HCT116 (cell line): Measurements from ENCODE around the gene ATP8A1. TPM values are rescaled to one million over a fixed set of nuclear protein-coding genes. Genes with fewer than 3 reads are reported as not detected.

ENCODE experiments used
- ATAC-seq: fragments of 200-7000 bp; cut with Tn5 transposase; 2 replicates; pipeline ENCODE4 v1.9.1; 2020; ENCODE audit warnings: mild to moderate bottlenecking, moderate library complexity
- BruUV-seq: library from RNA; stranded (reverse); fragments of 400-500 nt; replicated peaks from 2 replicates; lab custom pipeline; 2021; lab: Mats Ljungman, UMichigan
- CTCF ChIA-PET: fragments of 300-600 bp; sonication (Branson Sonifier 250); formaldehyde crosslinking; loops from one replicate; lab custom pipeline; 2021; ENCODE audit warnings: antibody characterized with exemption; lab: Charles Lee
- POLR2A ChIA-PET: fragments of 300-600, 350-600 bp; sonication (Branson Sonifier 250); formaldehyde crosslinking; loops from one replicate; lab custom pipeline; 2021; ENCODE audit warnings: antibody characterized with exemption; lab: Charles Lee
- RAD21 ChIA-PET, 2 experiments: fragments of 300-600 bp; sonication (Branson Sonifier 250); formaldehyde crosslinking; loops; one replicate each; lab custom pipeline; 2023; ENCODE audit warnings: low total read pairs in 2 of 2; ENCODE audit not compliant: uncharacterized antibody in 2 of 2, unreplicated experiment in 2 of 2, low non-redundant PET in 1 of 2; lab: Charles Lee
- DNase-seq: peaks from one replicate; pipeline ENCODE4 v3.0.0-alpha.2; 2010; ENCODE audit warnings: low read depth, low spot score
- H2AFZ ChIP-seq: fragments of 200-600 bp; shearing (Covaris generic), sonication (generic); 2 replicates; pipeline ENCODE4 v1.6.1; 2017; ENCODE audit warnings: low read depth, mixed run types, mixed read lengths, antibody characterized with exemption, low read length; ENCODE audit not compliant: poor library complexity, severe bottlenecking
- H3K27ac ChIP-seq: 2 replicates; pipeline ENCODE4 v1.5.1; 2012; ENCODE audit warnings: low read depth, low read length
- H3K27me3 ChIP-seq: fragments of 200-600 bp; sonication (generic); 2 replicates; pipeline ENCODE4 v1.6.1; 2016; ENCODE audit warnings: mixed run types, low read length, mixed read lengths; ENCODE audit not compliant: insufficient read depth
- H3K36me3 ChIP-seq, 2 experiments: fragments of 200-500 bp in 1 of 2; fragments of 200-600 bp in 1 of 2; sonication (Bioruptor generic) in 1 of 2; sonication (generic) in 1 of 2; 2 replicates each; pipeline versions ENCODE4 v1.5.1 to v1.6.1; 2014 to 2016; ENCODE audit warnings: low read length in 2 of 2, inconsistent platforms in 1 of 2, mixed read lengths in 1 of 2, mixed run types in 1 of 2; ENCODE audit not compliant: insufficient read depth in 2 of 2, control insufficient read depth in 1 of 2
- H3K4me1 ChIP-seq, 2 experiments: fragments of 200-600 bp in 1 of 2; sonication (generic) in 1 of 2; 2 replicates each; pipeline versions ENCODE4 v1.5.1 to v1.6.1; 2012 to 2017; ENCODE audit warnings: low read length in 2 of 2, inconsistent platforms in 1 of 2, mild to moderate bottlenecking in 1 of 2, mixed read lengths in 1 of 2, mixed run types in 1 of 2, moderate library complexity in 1 of 2; ENCODE audit not compliant: insufficient read depth in 2 of 2, control insufficient read depth in 1 of 2
- H3K4me2 ChIP-seq: fragments of 200-600 bp; sonication (generic); 2 replicates; pipeline ENCODE4 v1.6.1; 2017; ENCODE audit warnings: mixed run types, low read length, mixed read lengths
- H3K4me3 ChIP-seq, 2 experiments: fragments of 200-600 bp in 1 of 2; sonication (generic) in 1 of 2; replicated peaks in 1 of 2; 2 replicates each; pipeline ENCODE4 v1.5.1; 2011 to 2016; ENCODE audit warnings: low read length in 2 of 2, control low read depth in 1 of 2, low read depth in 1 of 2, mild to moderate bottlenecking in 1 of 2, mixed read lengths in 1 of 2, mixed run types in 1 of 2
- H3K79me2 ChIP-seq: fragments of 200-600 bp; sonication (generic); 2 replicates; pipeline ENCODE4 v1.6.1; 2017; ENCODE audit warnings: mild to moderate bottlenecking, mixed run types, low read length, moderate library complexity, mixed read lengths; ENCODE audit not compliant: insufficient read depth
- H3K9ac ChIP-seq: fragments of 200-600 bp; sonication (generic); 2 replicates; pipeline ENCODE4 v1.6.1; 2016; ENCODE audit warnings: low read length, mixed read lengths
- H3K9me2 ChIP-seq: fragments of 200-600 bp; sonication (generic), shearing (Covaris generic); 2 replicates; pipeline ENCODE4 v1.6.1; 2017; ENCODE audit warnings: mixed run types, mild to moderate bottlenecking, moderate library complexity; ENCODE audit not compliant: insufficient read depth
- H3K9me3 ChIP-seq, 2 experiments: fragments of 200-500 bp in 1 of 2; fragments of 200-600 bp in 1 of 2; sonication (Bioruptor generic) in 1 of 2; sonication (generic) in 1 of 2; 2 replicates each; pipeline ENCODE4 v1.6.1; 2014 to 2017; ENCODE audit warnings: low read length in 2 of 2, mixed read lengths in 2 of 2, inconsistent platforms in 1 of 2, low read depth in 1 of 2, mild to moderate bottlenecking in 1 of 2, mixed run types in 1 of 2, moderate library complexity in 1 of 2; ENCODE audit not compliant: control insufficient read depth in 1 of 2, insufficient read depth in 1 of 2
- H4K20me1 ChIP-seq: fragments of 200-600 bp; sonication (generic), shearing (Covaris generic); 2 replicates; pipeline ENCODE4 v1.6.1; 2017; ENCODE audit warnings: mixed run types, mild to moderate bottlenecking, moderate library complexity; ENCODE audit not compliant: insufficient read depth
- ATF3 ChIP-seq: IDR thresholded peaks from 2 replicates; pipeline ENCODE4 v1.6.1; 2012
- CBX3 ChIP-seq: IDR thresholded peaks from 2 replicates; pipeline ENCODE4 v1.6.1; 2012; ENCODE audit warnings: low read depth
- CEBPB ChIP-seq: IDR thresholded peaks from 2 replicates; pipeline ENCODE4 v1.6.1; 2012; ENCODE audit warnings: low read depth
- CTCF ChIP-seq, 3 experiments: fragments of 200-600 bp in 1 of 3; sonication (generic) in 1 of 3; IDR thresholded peaks in 2 of 3; conservative IDR thresholded peaks in 1 of 3; 2 replicates each; pipeline ENCODE4 v1.5.1; 2012 to 2017; ENCODE audit warnings: low read depth in 2 of 3, low read length in 2 of 3, antibody characterized with exemption in 1 of 3, borderline replicate concordance in 1 of 3, control low read depth in 1 of 3, mild to moderate bottlenecking in 1 of 3, mixed read lengths in 1 of 3, mixed run types in 1 of 3, moderate library complexity in 1 of 3; ENCODE audit not compliant: insufficient read depth in 1 of 3
- EGR1 ChIP-seq: IDR thresholded peaks from 2 replicates; pipeline ENCODE4 v1.6.1; 2012; ENCODE audit warnings: low read depth
- ELF1 ChIP-seq: IDR thresholded peaks from 2 replicates; pipeline ENCODE4 v1.6.1; 2012; ENCODE audit warnings: low read depth, borderline replicate concordance
- EZH2 ChIP-seq: fragments of 200-600 bp; sonication (generic); IDR thresholded peaks from 2 replicates; pipeline ENCODE4 v1.6.1; 2017; ENCODE audit warnings: antibody characterized with exemption, mixed run types
- EZH2phosphoT487 ChIP-seq: fragments of 200-600 bp; IDR thresholded peaks from 2 replicates; pipeline ENCODE4 v1.6.1; 2018; ENCODE audit warnings: antibody characterized with exemption, borderline replicate concordance
- FOSL1 ChIP-seq: IDR thresholded peaks from 2 replicates; pipeline ENCODE4 v1.6.1; 2012; ENCODE audit warnings: low read depth
- JUND ChIP-seq: IDR thresholded peaks from 2 replicates; pipeline ENCODE4 v1.6.1; 2012
- MAX ChIP-seq: IDR thresholded peaks from 2 replicates; pipeline ENCODE4 v1.6.1; 2012
- POLR2A ChIP-seq: IDR thresholded peaks from 2 replicates; pipeline ENCODE4 v1.7.0; 2011; ENCODE audit warnings: borderline replicate concordance; ENCODE audit not compliant: insufficient read depth, insufficient read length; ENCODE audit errors: extremely low read depth
- RAD21 ChIP-seq: IDR thresholded peaks from 2 replicates; pipeline ENCODE4 v1.6.1; 2012; ENCODE audit warnings: low read depth, mild to moderate bottlenecking
- SP1 ChIP-seq: IDR thresholded peaks from 2 replicates; pipeline ENCODE4 v1.6.1; 2012; ENCODE audit warnings: low read depth
- SRF ChIP-seq: IDR thresholded peaks from 2 replicates; pipeline ENCODE4 v1.6.1; 2012; ENCODE audit warnings: low read depth
- TCF7L2 ChIP-seq: IDR thresholded peaks from 2 replicates; pipeline ENCODE4 v1.7.0; 2011; ENCODE audit warnings: borderline replicate concordance, inconsistent platforms; ENCODE audit not compliant: insufficient read depth, insufficient read length; ENCODE audit errors: extremely low read depth
- YY1 ChIP-seq: IDR thresholded peaks from 2 replicates; pipeline ENCODE4 v1.6.1; 2011; ENCODE audit warnings: low read length, low read depth, moderate library complexity, mild to moderate bottlenecking; ENCODE audit not compliant: insufficient replicate concordance; ENCODE audit errors: extremely low read depth
- ZBTB33 ChIP-seq: IDR thresholded peaks from 2 replicates; pipeline ENCODE4 v1.6.1; 2011; ENCODE audit warnings: mild to moderate bottlenecking, low read length, moderate library complexity; ENCODE audit not compliant: insufficient replicate concordance; ENCODE audit errors: extremely low read depth
- ZNF274 ChIP-seq: fragments of 200-500 bp; sonication (Bioruptor generic); IDR thresholded peaks from 2 replicates; pipeline ENCODE4 v1.6.1; 2014; ENCODE audit warnings: mild to moderate bottlenecking, low read depth, low read length, inconsistent platforms
- intact Hi-C: fragments of 100-400 bp; cut with micrococcal nuclease; formaldehyde crosslinking; loops from 2 replicates; pipeline ENCODE4 v1.10.0; 2022
- total RNA-seq: library from RNA; stranded (reverse); gene quantifications from one replicate; pipeline ENCODE4 v1.2.1, GENCODE V29; 2021; ENCODE audit not compliant: unreplicated experiment

The ATP8A1 gene
- total RNA-seq, 1 experiment from 2014 or later, result 1.9 TPM

- no peaks in the 10 kb centered on the region; the same call in 1 of the 2 replicates for H3K27me3 ChIP-seq
- H3K27ac ChIP-seq, result no peak overlapping the region
- no peaks in the 10 kb centered on the region for H3K9me2 ChIP-seq
- ATAC-seq (no peak), DNase-seq (no peak)
- no peak overlapping the region for H2AFZ ChIP-seq
- H3K4me3 ChIP-seq, result no peak overlapping the region
- no peaks in the 10 kb centered on the region for H3K79me2 ChIP-seq
- ChIA-PET RAD21 (no interaction called here), POLR2A (no interaction called here), CTCF (no interaction called here)
- H3K9ac ChIP-seq, result no peak overlapping the region
- no peak overlapping the region for H3K4me2 ChIP-seq
- TF ChIP-seq JUND (no peak), TCF7L2 (no peak), EGR1 (no peak), EZH2phosphoT487 (no peak), ELF1 (no peak), EZH2 (no peak)
- no peaks in the 10 kb centered on the region for H3K9me3 ChIP-seq
- no TSS peak for BruUV-seq
- no peaks in the 10 kb centered on the region for H3K4me1 ChIP-seq
- intact Hi-C loops, result no loop called here
- H3K36me3 ChIP-seq, result no peaks in the 10 kb centered on the region
- H4K20me1 ChIP-seq, result no peaks in the 10 kb centered on the region
Measured at GRCh38 chr4:42412251-42412650, 244.7 kb downstream of the ATP8A1 start.

- Histone ChIP-seq H3K79me2 (no peaks in the 10 kb centered on the region), H3K27ac (no peak overlapping the region), H3K27me3 (no peaks in the 10 kb centered on the region; the same call in 1 of the 2 replicates), H3K4me2 (no peak overlapping the region), H2AFZ (no peak overlapping the region), H4K20me1 (no peaks in the 10 kb centered on the region), H3K4me3 (no peak overlapping the region), H3K4me1 (no peaks in the 10 kb centered on the region), H3K9ac (no peak overlapping the region), H3K9me3 (no peaks in the 10 kb centered on the region), H3K36me3 (no peaks in the 10 kb centered on the region), H3K9me2 (no peaks in the 10 kb centered on the region)
- no TSS peak for BruUV-seq
- intact Hi-C loops, result no loop called here
- POLR2A ChIA-PET, result no interaction called here
- no peak for ATAC-seq
- CTCF ChIA-PET, result no interaction called here
- no peak for DNase-seq
- RAD21 ChIA-PET, result no interaction called here
- TF ChIP-seq POLR2A (no peak), CBX3 (no peak), CTCF (IDR thresholded peaks at IDR 0.05 in 2 of 3, conservative IDR thresholded peaks at IDR 0.05 in 1 of 3; ENCODE audit: borderline replicate concordance in 1 of 3, insufficient read depth in 1 of 3, low read depth in 2 of 3, low read length in 2 of 3) (no peak), ZNF274 (no peak), SP1 (no peak), EGR1 (no peak), FOSL1 (no peak), RAD21 (no peak), MAX (no peak), YY1 (no peak), ATF3 (no peak), CEBPB (no peak), SRF (no peak), ZBTB33 (no peak)
Measured at GRCh38 chr4:42411803-42412202, 245.1 kb downstream of the ATP8A1 start.
